HG03095 (cell line): ENCODE data around the gene MBD4.
"Not testable (repeated sequence)": the region's sequence is repeated elsewhere in the genome, so short reads cannot be mapped to it uniquely, and the experiment has no call there.

Source experiments
- ATAC-seq: cut with Tn5 transposase; IDR thresholded peaks from one replicate; pipeline ENCODE4 v1.9.1; 2021; ENCODE audit warnings: moderate library complexity; ENCODE audit not compliant: unreplicated experiment

Gene MBD4

DNA sequence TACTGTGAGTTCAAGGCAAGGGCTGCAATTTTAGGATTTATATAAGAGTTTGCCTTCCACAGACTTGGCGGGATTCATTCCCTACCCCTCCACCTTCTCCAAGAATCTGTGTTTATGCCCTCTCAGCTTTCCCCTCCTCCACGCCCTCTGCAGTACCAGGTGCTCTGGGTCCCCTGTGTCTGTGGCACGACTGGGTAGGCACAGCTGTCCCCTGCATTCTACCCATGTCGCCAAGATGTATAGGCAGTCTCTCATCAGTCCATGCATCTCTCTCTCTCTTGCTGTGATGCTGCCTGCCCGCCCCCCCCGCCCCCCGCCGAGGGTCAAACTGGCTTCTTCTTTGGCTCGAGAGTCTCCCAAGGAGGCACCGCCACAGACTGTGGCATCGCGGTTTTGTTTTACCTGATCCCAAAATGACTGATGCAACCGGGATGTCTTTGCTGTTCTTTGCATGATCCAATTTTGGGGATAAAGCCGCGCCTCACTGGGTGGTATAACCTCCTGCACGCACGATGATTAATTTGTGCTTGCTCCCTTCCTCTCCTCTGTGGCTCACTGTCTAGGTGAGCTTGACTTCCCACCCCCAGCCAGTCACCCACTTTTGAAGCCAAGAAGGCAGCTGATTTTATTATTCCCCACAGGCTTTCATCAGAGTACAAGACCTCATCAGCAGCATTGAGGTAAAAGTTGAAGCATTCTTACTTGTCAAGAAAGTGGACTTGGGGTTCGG lies 55.0 kb downstream of the MBD4 start:
- no peak for ATAC-seq

DNA sequence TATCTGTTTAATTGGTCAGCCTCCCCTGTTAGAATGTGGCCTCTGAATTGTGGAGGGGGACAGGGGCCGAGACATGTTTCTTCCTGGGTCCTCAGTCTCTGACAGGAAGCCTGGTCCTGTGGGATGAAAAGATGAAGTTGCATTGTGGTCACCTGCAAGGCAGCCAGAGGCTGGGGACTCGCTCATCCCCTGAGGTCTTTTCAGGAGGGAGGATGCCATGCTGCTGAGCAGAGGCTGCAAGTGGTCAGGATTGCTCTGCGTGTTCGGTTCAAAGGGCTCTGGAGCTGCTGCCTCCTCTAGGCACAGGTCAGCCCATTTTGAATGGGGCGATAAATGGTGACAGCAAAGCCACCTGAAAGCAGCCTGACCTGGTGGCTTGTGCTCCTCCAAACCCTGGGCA lies 55.6 kb downstream of the MBD4 start:
- ATAC-seq: not testable (repeated sequence)

DNA sequence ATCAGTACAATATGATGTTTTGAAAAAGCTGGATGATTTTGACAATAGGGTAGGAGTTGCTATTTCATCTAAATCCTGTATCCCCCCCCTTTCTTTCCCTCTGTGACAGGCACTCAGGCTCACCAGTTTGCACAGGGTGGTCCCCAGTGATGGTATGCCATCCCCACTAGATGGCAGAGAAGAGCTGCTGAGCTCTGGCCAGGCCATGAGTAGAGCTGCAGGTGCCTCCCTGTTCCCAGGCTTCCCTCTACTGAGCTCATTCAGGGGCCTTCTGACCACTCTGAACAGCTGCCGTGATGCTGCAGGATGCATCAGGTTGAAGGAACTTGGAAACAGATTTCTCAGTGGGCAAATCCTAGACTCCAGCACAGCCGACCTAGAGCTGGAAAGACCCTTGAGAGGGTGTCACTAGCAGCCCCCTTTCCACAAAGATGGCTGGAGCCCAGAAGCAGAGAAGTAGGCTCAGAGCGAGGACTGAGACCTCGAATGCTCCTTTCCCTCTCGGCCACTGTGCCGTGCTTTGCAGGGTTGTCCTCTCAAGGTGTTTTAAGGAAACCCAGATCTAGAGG lies 56.4 kb downstream of the MBD4 start:
- peak; percentile 85 for ATAC-seq

DNA sequence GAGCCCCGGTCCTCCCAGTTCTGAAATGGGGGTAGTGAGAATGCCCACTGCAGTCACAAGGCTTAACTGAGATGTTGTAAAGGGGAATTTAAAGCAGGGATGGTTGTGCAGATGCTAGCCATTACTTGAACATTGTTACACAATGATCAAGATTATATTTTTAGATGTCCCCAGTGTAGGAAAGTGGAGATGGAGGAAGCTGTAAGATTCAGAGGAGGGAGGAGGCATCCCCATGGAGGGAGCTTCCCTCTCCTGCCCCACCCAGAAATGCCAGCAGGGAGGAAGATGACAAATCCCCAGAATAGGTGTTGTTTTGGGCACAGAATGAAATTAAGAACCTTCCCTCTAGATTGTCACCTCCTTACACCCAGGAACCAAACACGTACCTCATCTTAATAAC lies 57.4 kb downstream of the MBD4 start:
- ATAC-seq: no peak
